WTC11 (cell line): ENCODE data around the gene TEAD1. TPM values are rescaled to one million over a fixed set of nuclear protein-coding genes. Genes with fewer than 3 reads are reported as not detected.

ENCODE experiments used
- ATAC-seq: fragments of 200-7000 bp; cut with Tn5 transposase; 2 replicates; pipeline ENCODE4 v1.10.0; 2021; ENCODE audit warnings: mild to moderate bottlenecking, moderate library complexity
- CTCF ChIA-PET: fragments of 300-600 bp; sonication (Branson Sonifier 250); formaldehyde crosslinking; loops from one replicate; lab custom pipeline; 2021; ENCODE audit warnings: antibody characterized with exemption; lab: Charles Lee
- POLR2A ChIA-PET: fragments of 350-600 bp; sonication (Branson Sonifier 250); formaldehyde crosslinking; loops from one replicate; lab custom pipeline; 2021; ENCODE audit warnings: antibody characterized with exemption; lab: Charles Lee
- DNase-seq: peaks from one replicate; pipeline ENCODE4 v3.0.0; 2021; ENCODE audit warnings: low spot score
- H3K27ac Mint-ChIP-seq: 2 replicates; pipeline ENCODE4 v1.8.0; 2021; ENCODE audit warnings: mixed read lengths
- H3K27me3 Mint-ChIP-seq: 2 replicates; pipeline ENCODE4 v1.8.0; 2021; ENCODE audit warnings: low read depth, mild to moderate bottlenecking, moderate library complexity, mixed read lengths
- H3K36me3 Mint-ChIP-seq: 2 replicates; pipeline ENCODE4 v1.8.0; 2021; ENCODE audit warnings: mixed read lengths
- H3K4me1 Mint-ChIP-seq: 2 replicates; pipeline ENCODE4 v1.8.0; 2022; ENCODE audit warnings: mixed read lengths
- H3K4me3 Mint-ChIP-seq: 2 replicates; pipeline ENCODE4 v1.8.0; 2021; ENCODE audit warnings: mild to moderate bottlenecking, moderate library complexity, mixed read lengths
- H3K9me3 Mint-ChIP-seq: 2 replicates; pipeline ENCODE4 v1.8.0; 2021; ENCODE audit warnings: mixed read lengths
- CBFB ChIP-seq: sonication (generic); formaldehyde crosslinking; IDR thresholded peaks from 2 replicates; pipeline ENCODE4 v1.8.1; 2022; ENCODE audit warnings: mild to moderate bottlenecking, low read depth, missing genetic modification reagents
- GABPB1 ChIP-seq: sonication (generic); formaldehyde crosslinking; IDR thresholded peaks from 2 replicates; pipeline ENCODE4 v1.8.1; 2023; ENCODE audit warnings: mild to moderate bottlenecking, missing genetic modification reagents
- MYBL2 ChIP-seq: sonication (generic); formaldehyde crosslinking; IDR thresholded peaks from 2 replicates; pipeline ENCODE4 v1.8.1; 2023; ENCODE audit warnings: mild to moderate bottlenecking, moderate library complexity, missing genetic modification reagents
- NFE2L1 ChIP-seq: sonication (generic); formaldehyde crosslinking; IDR thresholded peaks from 2 replicates; pipeline ENCODE4 v1.8.1; 2023; ENCODE audit warnings: missing genetic modification reagents
- PRRX2 ChIP-seq: fragments of 250-450 bp; sonication (Bioruptor Pico); IDR thresholded peaks from 2 replicates; pipeline ENCODE4 v1.8.0; 2021; ENCODE audit warnings: mild to moderate bottlenecking
- SOX15 ChIP-seq: fragments of 250-450 bp; sonication (Bioruptor Pico); IDR thresholded peaks from 2 replicates; pipeline ENCODE4 v1.9.0; 2021; ENCODE audit warnings: mild to moderate bottlenecking
- ZNF232 ChIP-seq: sonication (generic); formaldehyde crosslinking; IDR thresholded peaks from 2 replicates; pipeline ENCODE4 v1.8.0; 2022; ENCODE audit warnings: mild to moderate bottlenecking, missing genetic modification reagents
- ZNF416 ChIP-seq: fragments of 250-450 bp; sonication (Bioruptor Pico); IDR thresholded peaks from 2 replicates; pipeline ENCODE4 v1.9.0; 2021; ENCODE audit warnings: mild to moderate bottlenecking, inconsistent platforms
- ZNF671 ChIP-seq: fragments of 250-450 bp; sonication (Bioruptor Pico); IDR thresholded peaks from 2 replicates; pipeline ENCODE4 v1.8.0; 2021; ENCODE audit warnings: mild to moderate bottlenecking
- total RNA-seq: library from RNA; stranded (reverse); gene quantifications from 3 replicates; pipeline ENCODE4 v1.2.3, GENCODE V29; 2021
- TF ChIP-seq, protein P1 (sequence below): sonication (generic); formaldehyde crosslinking; conservative IDR thresholded peaks from 2 replicates; pipeline ENCODE4 v1.8.1; 2023; ENCODE audit warnings: mild to moderate bottlenecking, low read depth, missing genetic modification reagents, moderate library complexity
- TF ChIP-seq, protein P2 (sequence below): fragments of 250-450 bp; sonication (Bioruptor Pico); IDR thresholded peaks from 2 replicates; pipeline ENCODE4 v1.9.0; 2021; ENCODE audit warnings: mild to moderate bottlenecking
- TF ChIP-seq, protein P3 (sequence below): sonication (generic); formaldehyde crosslinking; IDR thresholded peaks from 2 replicates; pipeline ENCODE4 v1.8.0; 2023; ENCODE audit warnings: missing genetic modification reagents
- TF ChIP-seq, protein P4 (sequence below): fragments of 250-450 bp; sonication (Bioruptor Pico); IDR thresholded peaks from 2 replicates; pipeline ENCODE4 v2.1.2; 2022; ENCODE audit warnings: mild to moderate bottlenecking, moderate library complexity
- TF ChIP-seq, protein P5 (sequence below): sonication (generic); formaldehyde crosslinking; IDR thresholded peaks from 2 replicates; pipeline ENCODE4 v1.8.0; 2022; ENCODE audit warnings: mild to moderate bottlenecking, missing genetic modification reagents

Gene TEAD1
- total RNA-seq, 1 experiment from 2014 or later: 79.9 TPM

DNA sequence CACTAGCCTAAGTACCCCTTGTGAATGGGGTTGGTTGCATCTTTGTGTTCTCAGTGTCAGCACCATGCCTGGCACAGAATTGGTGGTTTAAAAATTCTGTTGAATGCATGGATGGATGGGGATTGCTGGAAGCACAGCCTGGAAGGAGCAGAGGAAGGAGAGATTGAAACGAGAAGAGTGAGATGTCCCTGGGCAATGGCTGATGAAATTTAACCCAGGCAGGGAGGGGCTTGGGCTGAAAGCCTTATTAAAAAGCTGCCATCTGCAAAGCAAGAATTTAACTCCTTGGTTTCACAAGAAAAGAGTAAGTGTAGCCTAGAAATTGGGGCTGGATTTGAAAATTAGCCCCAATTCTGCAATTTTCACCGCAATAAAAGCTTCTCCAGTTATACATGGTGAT, 126.7 kb downstream of the TEAD1 start:
- H3K27ac Mint-ChIP-seq: peak overlapping the region; percentile 94
- no peaks in the 10 kb centered on the region for H3K27me3 Mint-ChIP-seq
- peak overlapping the region; percentile 42; the same call in 1 of the 2 replicates for H3K4me3 Mint-ChIP-seq
- H3K36me3 Mint-ChIP-seq: peaks cover 3% of the 10 kb centered on the region
- peaks cover 77% of the 10 kb centered on the region for H3K4me1 Mint-ChIP-seq
- CTCF ChIA-PET: interaction anchor here (1.1 to 1.7 kb wide), 4 partner anchors 27 to 435 kb away, joined by 3 to 7 read pairs (median 4); no protein-coding TSS in a partner anchor
- TF ChIP-seq NFE2L1: no peak
- POLR2A ChIA-PET: interaction anchor here (1.0 to 2.0 kb wide), 3 partner anchors 11 to 63 kb away, joined by 3 to 9 read pairs (median 3); no protein-coding TSS in a partner anchor
- ATAC-seq: no peak; the same call in 1 of the 2 replicates
- no peak for DNase-seq
- H3K9me3 Mint-ChIP-seq: no peaks in the 10 kb centered on the region

DNA sequence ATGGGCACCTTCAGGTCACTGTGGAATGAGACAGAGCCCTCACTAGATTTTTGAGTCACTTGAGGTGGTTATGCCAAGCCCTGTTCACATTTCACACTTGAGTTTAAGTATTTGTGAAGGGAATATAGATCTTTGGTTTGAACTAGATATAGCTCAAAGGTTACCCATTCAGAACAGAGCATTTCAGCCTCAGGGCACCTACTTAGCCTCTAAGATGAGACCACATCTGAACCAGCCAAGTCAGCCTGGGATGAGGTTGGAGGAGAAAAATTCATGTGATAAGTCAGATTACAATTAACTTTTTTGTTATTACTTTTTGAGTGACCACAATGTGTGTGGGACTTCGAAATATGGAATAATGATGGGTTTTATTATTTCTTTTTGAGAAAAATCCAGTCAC, 127.8 kb downstream of the TEAD1 start:
- Mint-ChIP-seq H3K4me1 (peaks cover 88% of the 10 kb centered on the region), H3K27ac (0 out of 2 replicates have a peak overlapping the region, but pooled peaks have one; percentile 21), H3K36me3 (no peaks in the 10 kb centered on the region), H3K4me3 (no peak overlapping the region), H3K9me3 (no peaks in the 10 kb centered on the region), H3K27me3 (no peaks in the 10 kb centered on the region)
- ChIA-PET CTCF (interaction anchor here (1.0 kb wide), 1 partner anchor 40 kb away, joined by 3 read pairs; no protein-coding TSS in a partner anchor), POLR2A (interaction anchor here (1.4 kb wide), 1 partner anchor 23 kb away, joined by 3 read pairs; no protein-coding TSS in a partner anchor)
- TF ChIP-seq PRRX2: no peak
- TF ChIP-seq ZNF416 (CRISPR knock-in tag): no peak
- no peak for TF ChIP-seq SOX15 (CRISPR knock-in tag)
- no peak for TF ChIP-seq ZNF232 (CRISPR knock-in tag)
- TF ChIP-seq MYBL2 (CRISPR knock-in tag): no peak
- TF ChIP-seq, protein P1, sequence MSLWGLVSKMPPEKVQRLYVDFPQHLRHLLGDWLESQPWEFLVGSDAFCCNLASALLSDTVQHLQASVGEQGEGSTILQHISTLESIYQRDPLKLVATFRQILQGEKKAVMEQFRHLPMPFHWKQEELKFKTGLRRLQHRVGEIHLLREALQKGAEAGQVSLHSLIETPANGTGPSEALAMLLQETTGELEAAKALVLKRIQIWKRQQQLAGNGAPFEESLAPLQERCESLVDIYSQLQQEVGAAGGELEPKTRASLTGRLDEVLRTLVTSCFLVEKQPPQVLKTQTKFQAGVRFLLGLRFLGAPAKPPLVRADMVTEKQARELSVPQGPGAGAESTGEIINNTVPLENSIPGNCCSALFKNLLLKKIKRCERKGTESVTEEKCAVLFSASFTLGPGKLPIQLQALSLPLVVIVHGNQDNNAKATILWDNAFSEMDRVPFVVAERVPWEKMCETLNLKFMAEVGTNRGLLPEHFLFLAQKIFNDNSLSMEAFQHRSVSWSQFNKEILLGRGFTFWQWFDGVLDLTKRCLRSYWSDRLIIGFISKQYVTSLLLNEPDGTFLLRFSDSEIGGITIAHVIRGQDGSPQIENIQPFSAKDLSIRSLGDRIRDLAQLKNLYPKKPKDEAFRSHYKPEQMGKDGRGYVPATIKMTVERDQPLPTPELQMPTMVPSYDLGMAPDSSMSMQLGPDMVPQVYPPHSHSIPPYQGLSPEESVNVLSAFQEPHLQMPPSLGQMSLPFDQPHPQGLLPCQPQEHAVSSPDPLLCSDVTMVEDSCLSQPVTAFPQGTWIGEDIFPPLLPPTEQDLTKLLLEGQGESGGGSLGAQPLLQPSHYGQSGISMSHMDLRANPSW (CRISPR knock-in tag): no peak
- TF ChIP-seq, protein P2, sequence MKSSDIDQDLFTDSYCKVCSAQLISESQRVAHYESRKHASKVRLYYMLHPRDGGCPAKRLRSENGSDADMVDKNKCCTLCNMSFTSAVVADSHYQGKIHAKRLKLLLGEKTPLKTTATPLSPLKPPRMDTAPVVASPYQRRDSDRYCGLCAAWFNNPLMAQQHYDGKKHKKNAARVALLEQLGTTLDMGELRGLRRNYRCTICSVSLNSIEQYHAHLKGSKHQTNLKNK (CRISPR knock-in tag): no peak
- TF ChIP-seq ZNF671 (CRISPR knock-in tag): no peak
- TF ChIP-seq, protein P3, sequence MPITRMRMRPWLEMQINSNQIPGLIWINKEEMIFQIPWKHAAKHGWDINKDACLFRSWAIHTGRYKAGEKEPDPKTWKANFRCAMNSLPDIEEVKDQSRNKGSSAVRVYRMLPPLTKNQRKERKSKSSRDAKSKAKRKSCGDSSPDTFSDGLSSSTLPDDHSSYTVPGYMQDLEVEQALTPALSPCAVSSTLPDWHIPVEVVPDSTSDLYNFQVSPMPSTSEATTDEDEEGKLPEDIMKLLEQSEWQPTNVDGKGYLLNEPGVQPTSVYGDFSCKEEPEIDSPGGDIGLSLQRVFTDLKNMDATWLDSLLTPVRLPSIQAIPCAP (CRISPR knock-in tag): no peak
- TF ChIP-seq, protein P4, sequence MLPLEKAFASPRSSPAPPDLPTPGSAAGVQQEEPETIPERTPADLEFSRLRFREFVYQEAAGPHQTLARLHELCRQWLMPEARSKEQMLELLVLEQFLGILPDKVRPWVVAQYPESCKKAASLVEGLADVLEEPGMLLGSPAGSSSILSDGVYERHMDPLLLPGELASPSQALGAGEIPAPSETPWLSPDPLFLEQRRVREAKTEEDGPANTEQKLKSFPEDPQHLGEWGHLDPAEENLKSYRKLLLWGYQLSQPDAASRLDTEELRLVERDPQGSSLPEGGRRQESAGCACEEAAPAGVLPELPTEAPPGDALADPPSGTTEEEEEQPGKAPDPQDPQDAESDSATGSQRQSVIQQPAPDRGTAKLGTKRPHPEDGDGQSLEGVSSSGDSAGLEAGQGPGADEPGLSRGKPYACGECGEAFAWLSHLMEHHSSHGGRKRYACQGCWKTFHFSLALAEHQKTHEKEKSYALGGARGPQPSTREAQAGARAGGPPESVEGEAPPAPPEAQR: no peak
- TF ChIP-seq, protein P5, sequence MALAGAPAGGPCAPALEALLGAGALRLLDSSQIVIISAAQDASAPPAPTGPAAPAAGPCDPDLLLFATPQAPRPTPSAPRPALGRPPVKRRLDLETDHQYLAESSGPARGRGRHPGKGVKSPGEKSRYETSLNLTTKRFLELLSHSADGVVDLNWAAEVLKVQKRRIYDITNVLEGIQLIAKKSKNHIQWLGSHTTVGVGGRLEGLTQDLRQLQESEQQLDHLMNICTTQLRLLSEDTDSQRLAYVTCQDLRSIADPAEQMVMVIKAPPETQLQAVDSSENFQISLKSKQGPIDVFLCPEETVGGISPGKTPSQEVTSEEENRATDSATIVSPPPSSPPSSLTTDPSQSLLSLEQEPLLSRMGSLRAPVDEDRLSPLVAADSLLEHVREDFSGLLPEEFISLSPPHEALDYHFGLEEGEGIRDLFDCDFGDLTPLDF: no peak
- no peak for TF ChIP-seq CBFB
- DNase-seq (no peak), ATAC-seq (no peak)

DNA sequence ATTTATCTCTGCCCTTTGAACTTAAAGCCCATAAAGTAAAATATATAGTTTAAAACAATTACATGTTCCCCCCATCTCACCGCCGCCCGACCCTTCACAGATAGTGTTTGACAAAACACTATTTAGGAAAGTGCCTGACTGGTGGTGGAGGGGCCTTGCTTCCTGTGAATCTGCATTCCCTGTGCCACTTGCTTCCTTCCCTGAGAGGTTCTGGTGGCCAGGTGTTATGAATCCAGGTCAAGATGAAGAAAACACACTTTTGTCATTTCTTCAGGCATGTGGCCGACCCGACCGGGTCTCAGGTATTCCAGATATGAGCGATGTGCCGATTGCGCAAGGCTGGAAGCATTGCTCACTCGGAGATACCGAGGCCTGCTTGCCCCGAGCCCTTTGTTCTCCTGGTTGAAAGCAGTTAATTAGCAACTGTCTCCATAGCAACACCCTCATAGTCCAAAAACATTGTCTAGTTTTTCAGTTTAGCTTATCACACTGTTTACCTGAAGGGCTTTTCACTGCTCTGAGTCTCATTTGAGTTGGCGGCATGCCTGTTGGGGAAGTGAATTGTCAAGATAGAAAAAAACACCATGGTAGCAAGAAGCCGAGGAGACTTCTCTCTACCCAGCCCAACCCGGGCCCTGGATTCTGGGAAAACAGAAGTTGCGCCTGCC, 128.3 kb downstream of the TEAD1 start:
- ATAC-seq: no peak

More for the DNA sequence above, 128.3 kb downstream of the TEAD1 start:
- TF ChIP-seq, protein P3 (CRISPR knock-in tag): no peak
- 0 out of 2 replicates have a peak, but pooled peaks have one; percentile 63 for TF ChIP-seq GABPB1 (CRISPR knock-in tag)
- Mint-ChIP-seq H3K9me3 (no peaks in the 10 kb centered on the region), H3K27ac (peak overlapping the region; percentile 92), H3K27me3 (no peaks in the 10 kb centered on the region), H3K4me1 (peaks cover 89% of the 10 kb centered on the region), H3K36me3 (no peaks in the 10 kb centered on the region), H3K4me3 (no peak overlapping the region)
- ChIA-PET POLR2A (interaction anchor here (1.4 kb wide), 1 partner anchor 22 kb away, joined by 3 read pairs; no protein-coding TSS in a partner anchor), CTCF (interaction anchor here (1.0 to 1.1 kb wide), 3 partner anchors 12 to 112 kb away, joined by 3 to 4 read pairs (median 3); no protein-coding TSS in a partner anchor)
- no peak for DNase-seq
